ENCODE data around the gene SH3RF3. TPM values are rescaled to one million over a fixed set of nuclear protein-coding genes. Genes with fewer than 3 reads are reported as not detected.
A peak's percentile ranks its signal among the peaks of the same experiment; 100 is the strongest.

SH3RF3 gene
- total RNA-seq, 1 donor from 2014 or later: 59.5 TPM

DNA sequence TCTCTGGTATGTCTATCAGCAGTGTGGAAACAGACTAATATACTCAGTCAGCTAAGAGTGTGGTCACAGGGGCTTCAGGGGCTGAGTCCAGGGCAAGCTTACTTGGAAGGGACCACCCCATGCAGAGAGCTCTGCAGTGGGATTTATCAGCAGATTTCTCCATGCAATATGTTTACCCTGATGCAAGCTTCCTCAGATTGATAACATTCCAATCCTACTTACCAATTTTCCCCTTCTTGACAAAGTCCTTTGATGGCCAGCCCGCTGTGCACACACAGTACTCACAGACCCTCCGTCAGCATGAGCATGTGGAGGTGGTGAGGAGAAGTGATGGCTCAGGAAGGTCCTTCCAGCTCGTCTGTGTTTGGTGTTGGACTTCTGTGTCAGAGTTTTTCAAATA lies 51.8 kb downstream of the SH3RF3 start:
- Mint-ChIP-seq H3K4me3 (ENCODE audit: unreplicated experiment) (no peak overlapping the region), H3K9me3 (ENCODE audit: low read depth) (peaks cover 6% of the 10 kb centered on the region), H3K4me1 (ENCODE audit: low read depth) (peaks cover 85% of the 10 kb centered on the region), H3K27me3 (ENCODE audit: low read depth) (no peaks in the 10 kb centered on the region), H3K36me3 (ENCODE audit: low read depth) (peaks cover 16% of the 10 kb centered on the region), H3K27ac (ENCODE audit: unreplicated experiment) (peak overlapping the region; percentile 64)
- TF ChIP-seq, protein P1, sequence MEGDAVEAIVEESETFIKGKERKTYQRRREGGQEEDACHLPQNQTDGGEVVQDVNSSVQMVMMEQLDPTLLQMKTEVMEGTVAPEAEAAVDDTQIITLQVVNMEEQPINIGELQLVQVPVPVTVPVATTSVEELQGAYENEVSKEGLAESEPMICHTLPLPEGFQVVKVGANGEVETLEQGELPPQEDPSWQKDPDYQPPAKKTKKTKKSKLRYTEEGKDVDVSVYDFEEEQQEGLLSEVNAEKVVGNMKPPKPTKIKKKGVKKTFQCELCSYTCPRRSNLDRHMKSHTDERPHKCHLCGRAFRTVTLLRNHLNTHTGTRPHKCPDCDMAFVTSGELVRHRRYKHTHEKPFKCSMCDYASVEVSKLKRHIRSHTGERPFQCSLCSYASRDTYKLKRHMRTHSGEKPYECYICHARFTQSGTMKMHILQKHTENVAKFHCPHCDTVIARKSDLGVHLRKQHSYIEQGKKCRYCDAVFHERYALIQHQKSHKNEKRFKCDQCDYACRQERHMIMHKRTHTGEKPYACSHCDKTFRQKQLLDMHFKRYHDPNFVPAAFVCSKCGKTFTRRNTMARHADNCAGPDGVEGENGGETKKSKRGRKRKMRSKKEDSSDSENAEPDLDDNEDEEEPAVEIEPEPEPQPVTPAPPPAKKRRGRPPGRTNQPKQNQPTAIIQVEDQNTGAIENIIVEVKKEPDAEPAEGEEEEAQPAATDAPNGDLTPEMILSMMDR (IDR thresholded peaks at IDR 0.05): no peak
- DNase-seq (ENCODE audit: low spot score): no peak

DNA sequence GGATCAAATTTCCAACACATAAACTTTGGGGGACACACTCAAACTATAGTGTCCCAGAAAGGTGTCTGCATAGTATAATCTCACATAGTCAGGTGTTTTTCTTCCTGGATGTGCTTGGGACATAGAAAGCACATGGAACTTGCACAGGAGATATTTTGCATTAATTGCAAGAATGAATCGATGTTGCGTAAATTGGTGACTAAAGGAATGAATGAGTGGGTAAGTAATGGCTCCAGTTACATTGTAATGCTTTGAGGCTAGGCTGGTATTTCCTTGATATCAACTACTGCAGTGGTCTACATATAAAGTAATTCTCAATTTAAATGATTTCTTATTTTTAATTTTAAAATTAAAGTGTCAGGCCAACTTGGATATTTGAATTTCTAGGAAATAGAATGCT lies 53.4 kb downstream of the SH3RF3 start:
- Mint-ChIP-seq H3K36me3 (ENCODE audit: low read depth) (peaks cover 16% of the 10 kb centered on the region), H3K9me3 (ENCODE audit: low read depth) (peaks cover 6% of the 10 kb centered on the region), H3K4me3 (ENCODE audit: unreplicated experiment) (no peak overlapping the region), H3K4me1 (ENCODE audit: low read depth) (peaks cover 87% of the 10 kb centered on the region), H3K27me3 (ENCODE audit: low read depth) (no peaks in the 10 kb centered on the region), H3K27ac (ENCODE audit: unreplicated experiment) (no peak overlapping the region)
- TF ChIP-seq, protein P1 (IDR thresholded peaks at IDR 0.05): no peak
- DNase-seq (ENCODE audit: low spot score): no peak

DNA sequence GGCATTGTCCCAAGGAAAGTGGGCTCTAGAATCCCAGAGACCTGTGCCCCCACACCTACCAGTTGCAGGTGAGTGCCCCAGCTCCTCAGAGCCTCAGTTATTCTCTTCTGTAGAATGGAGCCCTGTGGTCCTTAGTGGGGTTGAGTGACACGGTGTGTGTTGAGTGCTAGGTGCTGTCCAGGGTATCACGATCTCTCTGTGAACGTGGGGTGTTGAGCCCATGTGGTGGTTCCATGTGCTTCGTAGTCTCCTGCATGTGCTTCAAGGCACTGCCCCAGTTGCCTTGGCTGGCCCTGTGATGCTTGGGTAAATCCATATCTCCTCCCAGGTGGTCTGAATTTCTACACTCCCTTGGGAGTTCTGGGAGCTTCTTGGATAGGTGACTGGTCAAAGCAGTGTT lies 54.9 kb downstream of the SH3RF3 start:
- H3K27me3 Mint-ChIP-seq (ENCODE audit: low read depth): no peaks in the 10 kb centered on the region
- H3K27ac Mint-ChIP-seq (ENCODE audit: unreplicated experiment): no peak overlapping the region
- TF ChIP-seq, protein P1 (IDR thresholded peaks at IDR 0.05): no peak
- peaks cover 16% of the 10 kb centered on the region for H3K36me3 Mint-ChIP-seq (ENCODE audit: low read depth)
- H3K4me3 Mint-ChIP-seq (ENCODE audit: unreplicated experiment): no peak overlapping the region
- peaks cover 6% of the 10 kb centered on the region for H3K9me3 Mint-ChIP-seq (ENCODE audit: low read depth)
- DNase-seq (ENCODE audit: low spot score): no peak
- H3K4me1 Mint-ChIP-seq (ENCODE audit: low read depth): peaks cover 85% of the 10 kb centered on the region

DNA sequence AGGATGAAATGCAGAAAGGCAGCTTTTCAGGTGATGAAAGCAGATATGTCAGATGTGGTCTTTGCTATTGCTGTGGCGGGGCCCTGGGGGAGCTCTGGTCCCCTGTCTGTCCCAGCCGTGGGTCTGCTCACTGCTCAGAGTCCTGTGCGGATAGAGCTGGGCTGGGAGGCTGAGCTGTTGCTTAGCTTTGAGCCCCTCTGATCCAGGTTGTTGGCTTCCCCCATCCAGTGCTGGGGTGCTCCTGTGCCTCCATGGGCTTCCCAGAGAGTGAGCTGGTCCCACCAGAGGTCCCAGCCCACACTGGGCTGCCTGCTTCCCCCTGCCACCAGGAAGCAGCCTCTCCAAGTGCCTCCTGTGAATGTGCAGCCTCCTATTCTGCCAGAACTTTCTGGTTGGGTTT lies 55.4 kb downstream of the SH3RF3 start:
- no peaks in the 10 kb centered on the region for H3K27me3 Mint-ChIP-seq (ENCODE audit: low read depth)
- H3K36me3 Mint-ChIP-seq (ENCODE audit: low read depth): peaks cover 18% of the 10 kb centered on the region
- peaks cover 6% of the 10 kb centered on the region for H3K9me3 Mint-ChIP-seq (ENCODE audit: low read depth)
- no peak overlapping the region for H3K4me3 Mint-ChIP-seq (ENCODE audit: unreplicated experiment)
- H3K4me1 Mint-ChIP-seq (ENCODE audit: low read depth): peaks cover 83% of the 10 kb centered on the region
- DNase-seq (ENCODE audit: low spot score): no peak
- peak overlapping the region; percentile 100 for H3K27ac Mint-ChIP-seq (ENCODE audit: unreplicated experiment)
- TF ChIP-seq, protein P1 (IDR thresholded peaks at IDR 0.05): no peak

DNA sequence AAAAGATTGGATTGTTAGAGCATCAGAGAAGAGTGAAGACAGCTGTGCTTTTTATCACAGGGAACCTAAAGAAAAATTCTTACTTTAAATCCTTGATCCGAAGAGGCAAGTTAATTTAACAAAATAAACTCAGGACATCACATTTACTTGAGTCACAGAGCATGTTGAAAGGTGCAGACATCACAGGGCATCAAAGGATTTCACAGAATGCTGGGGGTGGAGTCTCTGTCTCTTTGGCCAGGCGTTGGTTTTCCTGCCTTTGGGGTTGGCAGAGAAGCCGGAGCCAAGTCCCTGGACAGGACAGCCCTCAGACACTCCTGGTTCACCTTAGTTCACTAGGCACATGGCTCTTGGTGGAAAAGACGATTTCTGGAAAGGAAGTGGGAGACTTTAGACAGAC lies 56.3 kb downstream of the SH3RF3 start:
- Mint-ChIP-seq H3K4me3 (ENCODE audit: unreplicated experiment) (peak overlapping the region; percentile 52), H3K27ac (ENCODE audit: unreplicated experiment) (peak overlapping the region; percentile 100), H3K36me3 (ENCODE audit: low read depth) (peaks cover 13% of the 10 kb centered on the region), H3K9me3 (ENCODE audit: low read depth) (peaks cover 3% of the 10 kb centered on the region), H3K4me1 (ENCODE audit: low read depth) (peaks cover 84% of the 10 kb centered on the region), H3K27me3 (ENCODE audit: low read depth) (no peaks in the 10 kb centered on the region)
- DNase-seq (ENCODE audit: low spot score): no peak
- TF ChIP-seq, protein P1 (IDR thresholded peaks at IDR 0.05): no peak

Data from chondrocyte (in vitro differentiated cells).